Activated CD8-positive, alpha-beta memory T cell treated with anti-CD3 and anti-CD28 coated beads for 24 hours (primary cell): ENCODE results near the gene LTF.
"Not testable (repeated sequence)": the region's sequence is repeated elsewhere in the genome, so short reads cannot be mapped to it uniquely, and the experiment has no call there.

Experiments
- DNase-seq: peaks from one replicate; pipeline ENCODE4 v3.0.0-alpha.2; 2020

LTF gene

DNA sequence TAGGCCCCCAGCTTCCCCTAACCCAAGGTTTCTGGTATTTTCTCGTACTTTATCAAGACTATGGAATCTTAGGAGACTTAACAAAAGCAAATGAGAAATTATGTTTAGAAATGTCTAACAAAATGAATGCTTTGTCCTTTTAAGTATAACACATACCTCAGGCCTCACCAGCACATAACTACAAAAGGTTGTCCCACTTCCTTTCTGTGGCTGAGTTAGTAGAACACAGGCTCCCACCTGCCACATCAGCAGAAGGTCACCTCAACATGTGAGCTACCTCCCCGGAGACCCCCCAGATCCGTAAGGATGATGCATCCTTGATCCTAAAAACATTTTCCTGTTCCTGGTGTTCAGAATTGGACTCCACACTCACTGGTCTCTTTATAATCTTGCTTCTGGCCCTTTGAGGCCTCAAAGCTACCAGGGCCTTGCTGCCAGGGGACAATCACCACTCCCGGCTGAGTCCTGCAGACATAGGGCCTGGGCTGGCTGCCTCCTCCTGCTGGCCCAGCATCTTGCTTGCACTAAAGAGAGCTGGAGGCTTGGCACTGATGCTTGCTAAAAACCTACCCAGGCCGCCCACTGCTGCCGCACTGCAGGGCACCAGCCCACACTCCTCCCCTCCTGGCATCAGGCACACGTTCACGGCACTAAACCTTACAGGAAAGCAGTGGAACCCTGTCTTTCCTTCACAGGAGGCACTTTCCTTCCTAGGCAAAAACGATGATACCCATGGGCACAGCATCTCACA, 54.8 kb downstream of the LTF start:
- DNase-seq, result no peak

DNA sequence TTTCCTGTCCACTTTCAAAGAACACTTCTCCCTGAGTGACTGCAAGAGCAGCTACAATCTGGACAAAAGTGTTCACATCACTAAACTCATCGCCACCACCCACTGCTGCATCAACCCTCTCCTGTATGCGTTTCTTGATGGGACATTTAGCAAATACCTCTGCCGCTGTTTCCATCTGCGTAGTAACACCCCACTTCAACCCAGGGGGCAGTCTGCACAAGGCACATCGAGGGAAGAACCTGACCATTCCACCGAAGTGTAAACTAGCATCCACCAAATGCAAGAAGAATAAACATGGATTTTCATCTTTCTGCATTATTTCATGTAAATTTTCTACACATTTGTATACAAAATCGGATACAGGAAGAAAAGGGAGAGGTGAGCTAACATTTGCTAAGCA, 55.9 kb downstream of the LTF start:
- DNase-seq, result no peak

DNA sequence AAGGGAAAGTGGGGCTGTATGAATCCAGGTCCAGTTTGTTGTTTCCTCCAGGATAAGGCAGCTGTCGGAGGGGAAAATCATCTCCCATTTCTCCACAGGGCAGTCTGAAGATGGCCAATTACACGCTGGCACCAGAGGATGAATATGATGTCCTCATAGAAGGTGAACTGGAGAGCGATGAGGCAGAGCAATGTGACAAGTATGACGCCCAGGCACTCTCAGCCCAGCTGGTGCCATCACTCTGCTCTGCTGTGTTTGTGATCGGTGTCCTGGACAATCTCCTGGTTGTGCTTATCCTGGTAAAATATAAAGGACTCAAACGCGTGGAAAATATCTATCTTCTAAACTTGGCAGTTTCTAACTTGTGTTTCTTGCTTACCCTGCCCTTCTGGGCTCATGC, 56.7 kb downstream of the LTF start:
- no peak for DNase-seq

DNA sequence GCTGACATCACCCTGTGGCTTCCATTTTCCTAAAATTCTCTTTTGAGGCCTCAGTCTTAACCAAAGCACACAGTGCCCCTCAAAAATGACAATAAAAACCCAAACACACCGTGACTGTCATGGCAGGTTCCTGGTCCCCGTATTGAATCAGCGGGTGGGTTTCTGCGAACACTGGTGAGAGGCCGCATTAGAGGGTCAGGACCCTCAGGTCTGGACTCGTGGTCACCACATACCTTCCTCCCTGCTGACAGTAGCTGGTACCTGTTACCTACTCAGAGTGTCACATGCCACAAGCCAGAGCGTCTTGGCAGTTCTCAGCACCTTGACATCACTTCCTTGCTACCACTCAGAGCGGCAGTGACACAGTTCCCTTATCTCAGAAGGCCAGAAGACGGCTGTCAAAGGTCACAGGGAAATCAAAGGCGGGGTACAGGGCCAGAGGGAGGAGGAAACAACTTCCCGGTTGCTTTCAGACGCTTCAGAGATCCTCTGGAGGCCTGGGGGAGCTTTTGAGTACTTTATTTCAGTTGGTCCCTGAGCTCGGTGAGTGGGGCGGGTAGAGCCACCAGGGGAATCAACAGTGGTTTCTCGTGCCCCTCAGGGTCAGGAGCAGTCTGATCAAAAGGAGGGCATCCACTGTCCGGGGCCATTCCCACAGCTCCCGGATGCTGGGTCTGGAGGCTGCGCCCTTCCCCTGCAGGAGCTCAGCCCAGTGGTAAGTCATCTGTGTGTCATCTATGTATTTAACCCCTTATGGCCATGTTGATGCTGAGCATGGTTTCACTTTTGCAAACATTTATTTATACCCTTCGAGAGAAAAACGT, 57.7 kb downstream of the LTF start, which contains the start of the genes CCR5AS and CCRL2:
Gene CCR5AS (minus strand): TSS at position 279 of the 824 bp plus-strand sequence.
Gene CCRL2 (plus strand): TSS at position 472 of the 824 bp plus-strand sequence. CDS start 821 bp downstream, outside the sequence.
- peak; percentile 75 for DNase-seq

DNA sequence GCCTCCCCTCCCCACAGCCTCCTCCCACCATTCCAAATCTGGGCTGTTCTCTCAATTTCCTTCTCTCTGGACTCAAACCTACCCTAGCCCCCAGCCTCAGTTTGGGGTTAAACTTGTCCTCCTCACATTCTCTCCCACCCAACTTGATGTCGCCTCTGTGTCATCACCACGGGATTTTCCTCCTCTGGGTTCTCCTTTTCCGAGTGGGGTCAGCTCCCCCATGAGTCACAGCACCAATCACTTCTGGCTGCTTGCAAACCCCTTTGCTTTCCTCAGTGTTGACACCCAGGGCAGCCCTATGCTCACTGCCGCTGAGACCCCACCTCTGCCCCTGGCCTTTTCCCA, 58.3 kb downstream of the LTF start:
- no peak for DNase-seq

DNA sequence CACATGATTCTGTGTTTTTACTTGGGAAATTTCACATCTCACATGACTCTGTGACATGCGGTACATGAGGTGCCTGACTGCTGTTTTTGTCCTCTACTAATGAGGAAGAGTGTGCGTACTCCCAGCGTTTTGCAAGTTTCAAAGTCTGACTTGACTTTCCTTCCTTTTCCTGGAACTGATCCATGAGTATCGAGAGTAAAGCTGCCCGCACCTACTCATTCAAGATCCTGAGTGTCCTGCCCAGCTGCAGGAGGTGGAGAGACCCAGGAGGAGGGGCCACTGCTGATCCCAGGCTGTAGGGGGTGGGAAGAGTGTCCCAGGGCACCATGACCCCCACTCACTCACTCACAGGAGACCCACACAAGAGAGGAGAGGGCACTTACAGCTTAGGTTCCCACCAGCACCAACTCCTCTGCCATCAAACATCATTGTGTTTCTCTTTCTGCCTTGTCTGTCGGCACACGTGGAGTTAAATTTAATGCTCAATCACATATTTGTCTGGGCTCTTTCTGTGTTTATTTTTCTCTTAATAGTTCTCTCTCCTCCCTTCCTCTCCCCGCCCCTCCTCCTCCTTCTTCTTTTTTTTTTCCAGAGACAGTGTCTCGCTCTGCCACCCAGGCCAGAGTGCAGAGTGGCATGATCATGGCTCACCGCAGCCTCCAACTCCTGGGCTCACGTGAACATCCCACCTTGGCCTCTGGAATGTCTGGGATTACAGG, 59.2 kb downstream of the LTF start:
- no peak for DNase-seq

DNA sequence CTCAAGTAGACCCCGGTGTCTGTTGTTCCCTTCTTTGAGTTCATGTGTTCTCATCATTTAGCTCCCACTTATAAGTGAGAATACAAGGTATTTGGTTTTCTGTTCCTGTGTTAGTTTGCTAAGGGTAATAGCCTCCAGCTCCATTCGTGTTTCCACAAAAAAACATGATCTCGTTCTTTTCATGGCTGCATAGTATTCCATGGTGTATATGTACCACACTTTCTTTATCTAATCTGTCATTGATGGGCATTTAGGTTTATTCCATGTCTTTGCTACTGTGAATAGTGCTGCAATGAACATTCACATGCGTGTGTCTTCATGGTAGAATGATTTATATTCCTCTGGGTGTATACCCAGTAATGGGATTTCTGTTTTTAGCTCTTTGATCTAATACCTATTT, 61.8 kb downstream of the LTF start:
- DNase-seq, result not testable (repeated sequence)

DNA sequence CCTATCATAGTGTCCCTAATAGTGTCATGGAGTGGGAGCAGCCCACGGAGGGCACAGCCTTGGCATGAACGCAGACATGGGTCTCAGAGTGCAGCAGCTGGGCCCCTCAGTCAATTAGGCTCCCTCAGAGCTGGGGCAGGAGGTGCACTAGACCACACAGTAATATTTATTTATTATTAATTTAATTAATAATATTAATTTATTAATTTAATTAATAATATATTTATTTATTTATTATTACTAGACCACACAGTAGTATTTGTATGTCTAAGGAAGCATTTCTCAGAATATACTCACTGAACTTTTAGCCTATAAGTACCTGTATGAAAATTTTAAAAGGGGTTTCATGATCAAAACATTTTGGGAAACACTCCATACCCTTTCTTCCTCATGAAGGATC, 63.1 kb downstream of the LTF start:
- no peak for DNase-seq

DNA sequence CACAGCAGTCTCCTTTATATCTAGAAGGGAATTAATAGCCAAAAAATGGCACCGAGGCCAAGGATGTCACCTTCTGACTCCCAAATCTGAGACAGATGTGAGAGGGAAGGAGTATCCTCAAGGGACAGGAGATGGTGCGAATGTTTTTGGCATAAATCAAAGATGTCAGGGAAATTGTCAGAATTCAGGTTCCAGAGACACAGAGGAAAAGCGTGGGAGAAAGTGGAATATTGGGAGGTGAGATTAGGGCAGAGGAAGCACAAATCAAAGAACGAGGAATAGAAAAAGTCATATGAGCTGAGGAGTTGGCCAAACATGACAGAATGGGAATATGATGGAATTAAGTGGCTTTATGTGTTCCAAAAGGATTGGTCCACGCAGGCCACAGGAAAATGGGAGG, 63.9 kb downstream of the LTF start:
- DNase-seq, result no peak

DNA sequence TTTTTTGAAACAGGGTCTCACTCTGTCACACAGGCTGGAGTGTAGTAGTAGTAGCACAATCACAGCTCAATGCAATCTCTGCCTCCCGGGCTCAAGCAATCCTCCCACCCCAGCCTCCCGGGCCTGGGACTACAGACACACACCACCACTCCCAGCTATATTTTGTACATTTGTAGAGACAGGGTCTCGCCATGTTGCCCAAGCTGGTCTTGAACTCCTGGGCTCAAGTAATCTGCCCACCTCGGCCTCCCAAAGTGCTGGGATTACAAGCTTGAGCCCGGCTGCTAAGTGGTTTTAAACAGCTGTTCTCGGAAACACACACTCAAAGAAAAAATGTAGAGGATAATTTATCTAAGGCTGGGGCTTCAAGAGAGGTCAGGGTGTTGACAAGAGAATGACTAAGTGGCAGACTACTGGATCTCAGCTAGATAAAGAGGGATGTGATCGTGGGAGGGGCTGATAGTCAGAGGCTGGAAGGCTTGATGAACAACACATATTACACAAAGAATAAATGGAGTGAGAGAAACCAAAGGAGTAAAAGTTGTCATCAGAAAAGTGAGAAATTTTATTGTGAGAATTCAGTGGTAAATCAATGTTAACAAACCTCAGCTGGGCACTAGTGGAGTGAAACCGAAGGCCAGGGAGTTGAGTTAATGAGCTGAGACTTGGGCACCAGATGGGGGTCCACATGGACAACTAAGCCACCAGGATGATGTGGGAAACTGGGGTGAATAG, 64.5 kb downstream of the LTF start:
- DNase-seq, result no peak

DNA sequence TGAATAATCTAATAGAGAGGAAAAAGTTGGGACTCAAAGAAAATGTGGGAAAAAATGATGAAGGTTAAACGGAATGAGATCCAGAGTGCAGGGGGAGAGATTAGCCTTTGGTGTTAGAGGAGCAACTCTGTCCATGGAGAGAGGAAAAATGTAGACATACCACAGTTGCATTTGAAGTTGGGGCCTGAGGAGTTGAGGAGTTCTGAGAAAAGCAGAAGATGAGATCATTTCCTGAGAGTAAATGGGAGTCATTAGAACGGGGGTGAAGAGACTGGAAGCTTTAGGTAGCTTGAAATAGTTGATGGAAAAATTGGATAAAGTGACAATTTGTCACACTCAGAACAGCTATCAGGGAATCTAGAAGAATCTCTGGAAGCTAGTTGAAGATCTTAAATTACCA, 65.1 kb downstream of the LTF start:
- DNase-seq, result no peak

DNA sequence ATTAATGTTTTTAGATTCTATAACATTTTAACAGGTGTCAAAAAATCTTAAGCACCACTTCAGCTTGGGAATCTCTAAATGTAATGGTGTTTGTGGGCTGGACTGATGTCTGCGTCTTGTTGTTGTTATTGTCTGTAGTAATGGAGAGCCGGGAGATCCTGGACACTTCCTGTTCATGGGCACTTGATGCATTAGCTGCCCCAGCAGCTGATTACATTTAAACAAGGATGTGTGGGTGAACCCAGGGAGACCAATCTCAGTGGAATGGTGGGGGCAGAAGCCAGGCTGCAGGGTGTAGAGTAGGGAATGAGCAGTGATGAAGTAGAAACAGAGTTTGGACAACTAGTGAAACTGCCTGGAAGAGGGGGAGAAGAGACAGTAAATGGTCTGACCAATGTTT, 65.6 kb downstream of the LTF start:
- DNase-seq, result no peak

DNA sequence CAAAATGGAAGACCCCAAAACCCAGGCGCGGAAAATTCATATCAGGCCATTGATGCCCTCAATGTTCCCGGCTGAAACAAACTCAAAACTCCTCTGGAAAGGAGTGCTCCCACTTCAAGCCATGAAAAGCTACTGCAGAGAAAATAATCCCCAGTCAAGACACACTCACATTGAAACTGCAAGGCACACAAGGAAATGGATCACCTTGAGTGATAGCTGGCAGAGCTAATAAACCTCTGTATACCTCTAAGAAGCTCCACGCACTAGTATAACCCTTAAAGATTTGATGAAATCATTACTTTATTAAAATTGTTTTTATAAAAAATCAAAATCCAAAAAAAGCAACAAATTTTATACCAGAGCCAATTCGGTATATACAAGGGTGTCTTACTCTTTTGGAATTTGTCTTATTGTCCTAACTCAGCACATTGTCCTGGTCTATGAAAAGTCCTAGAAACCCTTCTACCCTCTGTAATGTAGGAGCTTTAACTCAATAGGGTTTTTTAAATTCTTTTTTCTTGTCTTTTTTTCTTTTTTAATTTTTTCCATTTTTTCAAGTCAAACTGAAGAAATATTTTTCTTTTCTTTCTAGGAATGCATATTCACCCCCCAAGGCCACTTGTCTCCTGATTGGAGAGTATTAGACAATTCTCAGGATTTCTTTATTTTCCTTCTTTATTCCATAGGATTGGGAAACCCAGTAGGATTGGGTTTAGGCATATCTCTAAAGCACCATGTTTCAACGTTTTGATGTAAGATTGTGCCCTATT, 66.3 kb downstream of the LTF start:
- DNase-seq, result no peak

DNA sequence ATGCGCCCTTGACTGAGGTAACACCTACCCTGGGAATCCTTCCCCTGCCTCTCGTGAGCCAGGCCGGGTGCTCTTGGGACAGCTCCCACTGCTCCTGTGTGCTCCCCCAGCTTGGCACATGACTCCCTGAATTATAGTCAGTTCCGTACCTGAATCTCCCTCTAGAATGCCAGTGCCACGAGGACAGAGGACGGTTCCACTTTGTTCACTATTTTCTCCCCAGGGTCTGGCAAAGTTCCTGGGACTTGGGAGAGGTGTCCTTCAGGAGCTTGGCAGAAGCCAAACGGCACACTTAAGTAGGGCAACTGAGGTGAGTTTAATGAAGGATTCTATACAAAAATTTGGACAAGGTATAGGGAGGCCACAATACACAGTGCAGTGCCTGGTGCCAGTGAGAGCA, 67.6 kb downstream of the LTF start:
- DNase-seq, result peak; percentile 47

DNA sequence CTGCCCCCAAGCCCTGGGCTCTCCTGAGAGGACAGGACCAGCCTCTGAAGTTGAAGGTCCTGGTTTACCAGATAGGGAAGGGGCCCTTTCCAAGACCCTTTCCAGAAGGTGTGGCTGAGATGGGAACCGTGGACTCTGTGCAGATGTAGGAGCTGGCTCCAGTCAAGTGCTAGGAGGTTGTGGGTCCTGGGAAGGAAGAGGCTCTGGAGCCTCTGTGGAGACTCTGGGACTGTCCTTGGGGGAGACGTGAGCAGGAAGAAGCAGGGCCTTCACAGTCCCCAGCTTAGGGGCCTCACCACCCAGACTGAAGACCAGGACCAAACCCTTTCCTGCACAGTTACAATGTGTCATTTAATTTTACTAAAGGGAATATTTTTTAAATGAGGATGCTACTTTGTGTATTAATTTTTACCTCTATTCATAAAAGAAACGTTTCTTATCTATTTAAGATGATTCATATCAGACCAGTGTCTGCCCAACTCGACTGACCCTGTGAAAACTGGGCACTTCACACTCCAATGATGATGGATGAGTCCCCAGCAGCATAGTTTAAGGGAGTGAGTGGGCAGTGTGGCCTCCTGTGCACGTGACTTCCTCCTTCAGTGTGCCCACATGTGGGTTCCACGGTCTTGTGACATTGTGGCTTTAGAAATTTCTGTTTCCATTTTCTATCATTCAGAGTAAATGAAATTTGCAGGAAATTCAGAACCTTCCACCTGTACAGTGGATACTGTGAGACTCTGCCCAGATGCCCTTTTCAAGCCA, 68.8 kb downstream of the LTF start:
- no peak for DNase-seq

DNA sequence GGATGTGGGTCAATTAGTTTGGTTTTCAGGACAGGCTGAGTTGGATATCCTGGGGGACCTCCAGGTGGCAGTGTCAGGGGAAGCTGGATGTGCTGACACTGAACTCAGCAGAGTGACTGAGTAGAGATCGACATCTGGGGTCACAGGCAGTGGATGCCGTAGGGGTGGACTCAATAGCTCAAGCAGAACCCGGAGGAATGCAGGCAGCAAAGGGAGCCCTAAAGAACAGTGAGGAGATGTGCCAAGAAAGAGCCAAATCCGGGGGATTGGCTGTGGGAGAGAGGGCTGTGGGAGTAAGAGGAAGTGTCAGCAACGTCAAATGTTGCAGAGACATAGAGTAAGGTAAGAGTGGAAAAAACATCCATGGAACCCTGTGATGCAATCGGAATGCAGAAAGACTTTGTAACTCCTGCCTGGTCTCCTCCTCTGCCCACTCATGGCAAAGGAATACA, 69.5 kb downstream of the LTF start:
- DNase-seq, result no peak

DNA sequence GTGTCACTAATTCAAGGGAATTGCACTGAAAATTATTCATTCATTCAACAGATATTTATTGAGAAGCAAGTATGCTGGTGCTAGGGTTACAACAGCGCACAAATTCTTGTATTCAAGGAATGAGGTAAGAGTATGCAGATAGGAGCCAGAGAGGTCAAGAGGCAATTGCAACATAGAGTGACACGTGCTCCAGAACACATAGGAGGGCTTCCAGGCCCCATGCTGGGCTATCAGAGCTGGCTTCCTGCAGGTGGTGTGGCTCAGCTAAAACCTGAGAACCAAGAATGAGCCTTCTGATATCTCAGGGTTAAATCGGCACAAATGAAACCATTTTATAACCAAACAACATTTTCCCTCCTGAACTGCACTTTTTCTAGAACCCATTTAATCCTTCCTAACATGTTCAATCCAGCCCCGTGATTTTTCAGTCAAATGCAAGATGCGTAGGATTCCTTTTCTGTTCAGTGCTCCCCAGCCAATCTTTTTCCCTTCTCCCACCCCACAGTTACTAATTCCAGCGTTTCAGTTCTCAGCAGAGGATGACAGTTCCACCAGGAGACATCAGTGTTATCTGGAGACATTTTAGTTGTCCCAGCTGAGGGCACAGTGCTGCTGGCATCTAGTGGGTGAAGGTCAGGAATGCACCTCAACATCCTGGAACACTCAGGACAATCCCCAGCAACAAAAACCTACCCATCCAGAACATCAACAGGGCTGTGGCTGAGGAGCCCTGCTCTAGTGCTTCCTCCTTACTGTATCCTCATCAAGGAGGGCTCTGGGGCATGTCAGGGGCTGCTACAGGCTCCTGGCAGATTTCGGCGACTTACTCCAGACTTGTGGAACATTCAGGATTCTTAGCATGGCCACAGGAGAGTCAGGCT, 70.9 kb downstream of the LTF start:
- no peak for DNase-seq

DNA sequence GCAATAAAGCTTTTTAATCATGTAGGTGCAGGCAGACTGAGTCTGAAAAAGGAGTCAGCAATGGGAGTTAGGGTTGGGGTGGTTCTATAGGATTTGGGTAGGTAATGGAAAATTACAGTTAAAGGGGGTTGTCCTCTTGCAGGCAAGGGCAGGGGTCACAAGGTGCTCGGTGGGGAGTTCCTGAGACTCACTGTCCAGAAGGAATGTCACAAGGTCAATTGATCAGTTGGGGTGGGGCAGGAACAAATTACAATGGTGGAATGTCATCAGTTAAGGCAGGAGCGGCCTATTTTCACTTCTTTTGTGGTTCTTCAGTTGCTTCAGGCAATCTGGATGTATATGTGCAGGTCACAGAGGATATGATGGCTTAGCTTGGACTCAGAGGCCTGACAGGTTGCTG, 71.7 kb downstream of the LTF start:
- DNase-seq, result no peak

DNA sequence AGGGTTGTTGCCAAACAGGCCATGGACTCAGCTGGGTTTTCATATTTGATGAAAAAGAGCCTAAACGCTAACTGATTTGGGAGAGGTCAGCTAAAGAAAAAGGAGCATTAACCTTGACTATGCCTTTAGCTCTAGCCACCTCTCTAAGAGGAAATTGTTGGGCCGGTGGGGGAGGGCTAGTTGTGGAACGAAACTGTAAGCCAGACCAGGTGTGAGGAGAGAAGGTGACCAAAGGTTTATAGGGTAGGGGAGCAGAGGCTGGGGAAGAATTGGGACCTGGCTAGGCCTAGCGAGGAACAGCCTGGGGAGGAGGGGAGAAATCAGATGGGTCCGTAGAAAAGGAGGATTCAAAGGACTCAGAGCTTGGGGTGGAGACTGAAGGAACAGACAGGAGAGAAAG, 73.2 kb downstream of the LTF start:
- DNase-seq, result not testable (repeated sequence)

DNA sequence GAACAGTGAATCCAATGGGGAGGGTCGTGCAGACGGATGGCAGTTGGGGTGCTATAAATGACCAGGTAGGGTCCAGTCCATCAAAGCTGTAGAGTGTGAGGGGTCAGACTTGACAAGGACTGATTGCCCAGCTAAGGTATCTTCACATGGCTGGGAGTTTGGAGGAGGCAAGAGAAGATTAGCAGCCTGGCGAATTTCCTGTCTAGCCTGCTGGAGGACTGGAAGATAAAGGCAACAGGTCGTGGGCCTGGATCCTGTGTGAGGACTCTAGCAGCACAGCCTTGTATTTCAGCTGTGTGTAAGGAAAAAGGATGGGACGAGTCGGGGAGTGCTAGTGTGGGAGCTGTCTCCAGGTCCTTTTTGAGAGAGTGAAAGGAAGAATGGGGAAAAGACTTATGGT, 75.4 kb downstream of the LTF start:
- DNase-seq, result no peak
